ENCODE data around the gene IGSF21.
"Not testable (repeated sequence)": the region's sequence is repeated elsewhere in the genome, so short reads cannot be mapped to it uniquely, and the experiment has no call there.

IGSF21 gene

DNA sequence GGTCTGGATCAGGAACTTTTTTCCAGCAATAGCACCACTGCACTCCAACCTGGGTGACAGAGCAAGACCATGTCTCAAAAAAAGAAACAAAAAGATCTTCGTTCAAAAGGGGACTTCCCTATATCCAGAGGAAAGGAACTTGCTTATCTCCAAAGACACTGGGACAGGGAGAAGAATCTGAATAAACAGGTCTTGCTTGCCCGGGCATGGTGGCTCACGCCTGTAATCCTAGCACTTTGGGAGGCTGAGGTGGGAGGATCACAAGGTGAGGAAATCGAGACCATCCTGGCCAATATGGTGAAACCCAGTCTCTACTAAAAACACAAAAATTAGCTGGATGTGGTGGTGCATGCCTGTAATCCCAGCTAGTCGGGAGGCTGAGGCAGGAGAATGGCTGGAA lies 308.5 kb downstream of the IGSF21 start:
- H3K4me3 ChIP-seq (ENCODE audit: low read length); H3K27ac ChIP-seq (ENCODE audit: low read length); H3K27me3 ChIP-seq (ENCODE audit: control insufficient read depth, insufficient read depth, low read length); H3K36me3 ChIP-seq (ENCODE audit: control insufficient read depth, low read depth, low read length); H3K9me3 ChIP-seq (ENCODE audit: control insufficient read depth, low read depth, low read length); H3K9ac ChIP-seq (ENCODE audit: low read length): not testable (repeated sequence)
- H3K4me1 ChIP-seq (ENCODE audit: control insufficient read depth, low read depth, low read length) = peaks cover 39% of the 10 kb centered on the region

DNA sequence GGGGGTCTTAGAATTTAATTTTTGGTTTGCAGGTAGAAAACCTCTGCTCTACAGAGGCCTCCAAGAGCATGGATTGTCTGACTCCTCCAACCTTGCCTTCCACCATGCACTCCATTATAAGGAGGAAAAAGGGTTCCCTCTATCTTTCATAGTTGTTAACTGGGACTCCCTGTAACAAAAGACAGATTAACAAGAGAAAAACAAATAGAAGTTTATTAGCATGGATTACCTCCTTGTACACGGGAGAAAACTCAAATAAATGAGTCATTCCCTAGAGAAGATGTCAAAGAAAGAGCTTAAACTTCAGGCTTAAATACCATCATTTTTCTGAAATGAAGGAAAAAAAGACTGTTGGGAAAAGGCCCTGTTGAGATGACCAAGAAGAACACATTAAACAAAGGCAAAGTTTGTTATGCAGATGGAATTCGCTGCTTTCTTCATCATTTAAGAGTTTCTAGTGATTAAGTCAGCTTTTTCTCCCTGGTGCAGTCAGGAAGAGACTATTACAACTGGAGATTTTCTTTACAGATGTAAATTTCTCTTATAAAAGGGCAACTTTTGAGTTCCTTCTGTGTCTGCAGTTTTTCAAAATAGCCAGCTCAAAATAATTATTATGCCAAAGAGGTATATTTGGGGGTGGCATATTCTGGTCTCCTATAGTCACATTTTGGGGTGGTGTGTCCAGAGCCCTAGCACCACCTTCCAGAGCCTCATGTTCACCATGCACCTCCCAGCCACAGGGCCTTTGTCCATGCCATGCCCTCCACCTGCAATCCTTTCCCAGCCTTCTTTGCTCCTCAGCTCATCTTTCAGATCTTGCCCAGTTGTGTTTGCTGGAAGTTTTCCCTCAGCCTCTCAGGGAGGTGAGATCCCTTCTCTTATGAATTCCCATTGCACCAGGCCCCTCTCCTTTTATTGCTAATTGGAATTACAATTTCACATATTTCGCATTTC lies 310.0 kb downstream of the IGSF21 start:
- H3K27me3 ChIP-seq (ENCODE audit: control insufficient read depth, insufficient read depth, low read length) = no peaks in the 10 kb centered on the region

DNA sequence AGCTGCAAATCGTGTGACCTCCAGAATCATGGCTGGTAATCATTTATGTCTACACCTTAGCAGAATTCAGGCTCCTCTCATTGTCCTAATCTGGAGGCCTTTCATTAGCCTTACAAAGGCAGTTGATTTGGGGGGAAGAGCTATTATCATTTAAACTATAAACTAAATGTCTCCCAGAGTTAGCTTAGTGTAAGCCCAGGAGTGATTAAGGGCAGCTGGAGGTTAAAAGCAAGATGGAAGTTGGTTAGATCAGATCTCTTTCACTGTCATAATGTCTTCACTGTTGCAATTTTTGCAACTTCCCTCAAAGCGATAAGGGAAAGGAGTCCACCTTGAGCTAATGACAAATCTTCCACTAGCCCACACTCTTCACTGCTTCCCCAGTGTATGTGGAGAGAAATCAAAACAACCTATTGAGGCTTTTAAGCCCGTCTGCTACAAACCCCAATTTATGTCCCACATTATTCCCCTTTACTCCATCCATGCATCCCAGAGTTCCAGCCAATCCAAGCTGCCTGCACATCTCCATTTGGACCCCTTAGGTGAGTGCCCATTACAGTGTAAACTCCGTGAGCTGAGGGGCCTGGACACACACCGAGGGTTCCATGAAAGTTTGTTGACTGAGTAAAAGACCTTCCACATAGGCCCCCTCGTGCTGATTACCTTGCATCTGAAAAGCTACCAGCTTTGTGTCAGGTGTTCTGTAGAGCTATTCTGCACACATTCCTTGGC lies 311.7 kb downstream of the IGSF21 start:
- no peaks in the 10 kb centered on the region for H3K27me3 ChIP-seq (ENCODE audit: control insufficient read depth, insufficient read depth, low read length)

More for the DNA sequence above, 310.0 kb downstream of the IGSF21 start:
- Histone ChIP-seq H3K27ac (ENCODE audit: low read length) (peak overlapping the region; percentile 14), H3K36me3 (ENCODE audit: control insufficient read depth, low read depth, low read length) (no peaks in the 10 kb centered on the region), H3K4me1 (ENCODE audit: control insufficient read depth, low read depth, low read length) (peaks cover 39% of the 10 kb centered on the region), H3K9me3 (ENCODE audit: control insufficient read depth, low read depth, low read length) (no peaks in the 10 kb centered on the region), H3K4me3 (ENCODE audit: low read length) (no peak overlapping the region), H3K9ac (ENCODE audit: low read length) (no peak overlapping the region)

DNA sequence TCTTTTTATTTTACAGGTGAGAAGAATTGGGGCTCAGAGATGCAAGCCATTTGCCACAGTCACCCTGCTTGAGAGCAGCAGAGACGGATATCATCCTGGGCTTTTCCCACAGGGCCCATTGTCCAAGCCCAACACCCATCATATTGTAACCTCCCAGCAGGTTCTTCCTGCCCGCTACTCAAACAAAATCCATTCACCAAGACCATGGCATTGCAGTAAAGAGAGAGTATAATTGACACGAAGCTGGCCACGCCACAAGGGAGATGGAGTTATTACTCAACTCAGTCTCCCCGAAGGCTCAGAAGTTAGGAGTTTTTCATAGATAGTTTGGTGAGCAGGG lies 312.2 kb downstream of the IGSF21 start:
- no peaks in the 10 kb centered on the region for H3K27me3 ChIP-seq (ENCODE audit: control insufficient read depth, insufficient read depth, low read length)
- no peaks in the 10 kb centered on the region for H3K9me3 ChIP-seq (ENCODE audit: control insufficient read depth, low read depth, low read length)
- H3K4me3 ChIP-seq (ENCODE audit: low read length) = no peak overlapping the region
- H3K27ac ChIP-seq (ENCODE audit: low read length) = peak overlapping the region; percentile 16
- no peak overlapping the region for H3K9ac ChIP-seq (ENCODE audit: low read length)
- no peaks in the 10 kb centered on the region for H3K36me3 ChIP-seq (ENCODE audit: control insufficient read depth, low read depth, low read length)
- peaks cover 39% of the 10 kb centered on the region for H3K4me1 ChIP-seq (ENCODE audit: control insufficient read depth, low read depth, low read length)

More for the DNA sequence above, 311.7 kb downstream of the IGSF21 start:
- Histone ChIP-seq H3K4me3 (ENCODE audit: low read length) (no peak overlapping the region), H3K4me1 (ENCODE audit: control insufficient read depth, low read depth, low read length) (peaks cover 39% of the 10 kb centered on the region), H3K36me3 (ENCODE audit: control insufficient read depth, low read depth, low read length) (no peaks in the 10 kb centered on the region), H3K9ac (ENCODE audit: low read length) (no peak overlapping the region), H3K9me3 (ENCODE audit: control insufficient read depth, low read depth, low read length) (no peaks in the 10 kb centered on the region), H3K27ac (ENCODE audit: low read length) (peak overlapping the region; percentile 16)

DNA sequence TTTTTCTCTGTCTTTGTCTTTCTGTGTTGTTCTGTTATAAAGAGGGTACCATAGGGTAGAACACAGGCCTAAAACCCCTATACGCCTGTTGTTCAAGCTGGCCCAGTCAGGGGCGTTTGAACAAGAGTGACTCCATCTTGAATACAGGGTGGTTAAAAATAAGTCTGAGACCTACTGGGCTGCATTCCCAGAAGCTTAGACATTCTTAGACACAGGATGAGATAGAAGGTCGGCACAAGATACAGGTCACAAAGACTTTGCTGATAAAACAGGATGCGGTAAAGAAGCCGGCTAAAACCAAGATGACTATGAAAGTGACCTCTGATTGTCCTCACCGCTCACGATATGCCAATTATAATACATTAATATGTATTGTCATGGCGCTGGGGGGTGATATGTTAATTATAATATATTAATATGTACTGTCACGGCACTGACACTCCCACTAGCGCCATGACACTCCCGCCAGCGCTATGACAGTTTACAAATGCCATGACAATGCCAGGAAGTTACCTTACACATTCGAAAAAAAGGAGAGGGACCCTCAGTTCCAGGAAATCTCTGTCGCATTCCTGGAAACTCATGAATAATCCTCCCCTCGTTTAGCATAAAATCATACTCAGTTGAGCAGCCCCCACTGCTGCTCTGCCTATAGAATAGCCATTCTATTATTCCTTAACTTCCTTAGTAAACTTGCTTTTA lies 314.6 kb downstream of the IGSF21 start:
- Histone ChIP-seq H3K9me3 (ENCODE audit: control insufficient read depth, low read depth, low read length) (no peaks in the 10 kb centered on the region), H3K4me1 (ENCODE audit: control insufficient read depth, low read depth, low read length) (peaks cover 32% of the 10 kb centered on the region), H3K36me3 (ENCODE audit: control insufficient read depth, low read depth, low read length) (no peaks in the 10 kb centered on the region), H3K9ac (ENCODE audit: low read length) (no peak overlapping the region), H3K4me3 (ENCODE audit: low read length) (no peak overlapping the region), H3K27me3 (ENCODE audit: control insufficient read depth, insufficient read depth, low read length) (no peaks in the 10 kb centered on the region), H3K27ac (ENCODE audit: low read length) (no peak overlapping the region)

DNA sequence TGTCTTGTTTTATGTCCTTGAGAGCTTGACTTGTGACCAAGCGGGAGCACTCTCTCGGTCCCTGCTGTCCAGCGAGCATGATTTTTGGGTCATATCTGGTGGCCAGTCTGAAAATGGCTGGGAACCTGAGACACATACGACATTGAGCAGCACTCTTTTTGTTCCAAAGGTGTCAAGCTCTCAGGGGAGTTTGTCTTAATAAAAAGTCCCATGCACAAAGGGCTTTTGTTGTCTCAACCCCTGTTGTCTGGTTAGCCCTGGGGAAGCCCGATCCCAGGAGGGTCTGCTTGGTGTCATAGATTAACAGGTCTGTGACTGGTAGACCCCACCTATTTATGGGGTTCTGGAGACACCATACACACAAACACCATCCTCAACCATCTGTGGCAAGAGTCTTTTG lies 315.4 kb downstream of the IGSF21 start:
- no peaks in the 10 kb centered on the region for H3K9me3 ChIP-seq (ENCODE audit: control insufficient read depth, low read depth, low read length)
- H3K9ac ChIP-seq (ENCODE audit: low read length) = no peak overlapping the region
- H3K4me3 ChIP-seq (ENCODE audit: low read length) = no peak overlapping the region
- peaks cover 25% of the 10 kb centered on the region for H3K4me1 ChIP-seq (ENCODE audit: control insufficient read depth, low read depth, low read length)
- no peaks in the 10 kb centered on the region for H3K27me3 ChIP-seq (ENCODE audit: control insufficient read depth, insufficient read depth, low read length)
- no peak overlapping the region for H3K27ac ChIP-seq (ENCODE audit: low read length)
- H3K36me3 ChIP-seq (ENCODE audit: control insufficient read depth, low read depth, low read length) = no peaks in the 10 kb centered on the region

DNA sequence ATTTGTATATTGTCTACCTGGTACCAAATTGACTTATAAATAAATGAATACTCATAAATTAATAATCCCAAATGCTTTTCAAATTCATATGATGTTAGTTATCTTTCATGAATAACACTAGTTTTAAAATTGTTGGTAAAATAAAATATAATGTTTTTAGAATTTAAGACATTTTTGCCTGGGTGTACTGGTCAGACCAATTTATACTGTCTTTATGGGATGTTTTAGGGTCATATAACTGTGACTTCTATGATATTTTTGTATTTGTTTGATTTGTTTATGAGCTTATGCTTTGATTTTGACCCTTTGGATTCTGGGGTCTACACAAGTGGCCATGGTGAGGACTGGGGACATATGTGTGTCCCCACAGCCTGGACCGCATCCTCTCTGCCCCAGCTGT lies 319.0 kb downstream of the IGSF21 start:
- H3K27me3 ChIP-seq (ENCODE audit: control insufficient read depth, insufficient read depth, low read length) = no peaks in the 10 kb centered on the region
- H3K9me3 ChIP-seq (ENCODE audit: control insufficient read depth, low read depth, low read length) = no peaks in the 10 kb centered on the region
- no peak overlapping the region for H3K4me3 ChIP-seq (ENCODE audit: low read length)
- H3K36me3 ChIP-seq (ENCODE audit: control insufficient read depth, low read depth, low read length) = no peaks in the 10 kb centered on the region
- H3K4me1 ChIP-seq (ENCODE audit: control insufficient read depth, low read depth, low read length) = no peaks in the 10 kb centered on the region
- no peak overlapping the region for H3K27ac ChIP-seq (ENCODE audit: low read length)
- no peak overlapping the region for H3K9ac ChIP-seq (ENCODE audit: low read length)

Measured in iPS-18a (cell line).